ENCODE results near the gene ITM2C.
A peak's percentile ranks its signal among the peaks of the same experiment; 100 is the strongest.

The ITM2C gene

DNA sequence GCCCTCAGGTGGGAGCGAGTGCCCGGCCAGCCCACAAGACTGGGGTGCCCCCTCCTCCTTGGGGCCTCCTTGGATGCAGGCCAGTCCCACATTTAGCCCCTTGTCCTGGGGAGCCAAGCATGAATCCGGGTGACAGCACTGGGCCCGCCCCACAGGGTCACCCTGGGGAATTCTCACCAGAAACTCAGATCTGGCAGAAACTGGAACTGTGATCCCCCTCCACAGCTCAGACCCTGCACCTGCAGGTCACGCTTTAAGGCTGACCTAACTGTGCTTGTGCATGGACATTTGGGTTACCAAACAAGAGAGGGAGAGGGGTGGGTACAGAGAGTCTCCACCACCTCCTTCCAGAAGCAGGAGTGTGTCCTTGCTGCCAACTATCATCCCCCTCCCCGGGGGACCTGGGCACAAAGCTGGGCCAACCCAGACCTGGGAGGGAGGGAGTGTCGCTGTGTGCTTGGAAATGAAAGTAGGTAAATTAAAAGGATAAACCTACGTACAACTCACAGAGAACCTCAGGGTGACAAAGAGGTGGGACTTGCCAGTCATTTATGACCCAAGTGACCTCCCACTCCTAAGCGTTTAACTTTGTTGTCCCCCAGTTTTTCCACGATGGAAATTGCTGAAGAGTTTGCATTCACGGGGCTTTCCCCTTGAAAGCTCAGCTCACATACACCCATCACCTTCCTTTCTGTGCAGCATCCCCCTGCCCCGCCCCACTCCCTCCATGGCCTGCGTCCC is 9.1 kb downstream of the ITM2C start:
- no peak for DNase-seq

DNA sequence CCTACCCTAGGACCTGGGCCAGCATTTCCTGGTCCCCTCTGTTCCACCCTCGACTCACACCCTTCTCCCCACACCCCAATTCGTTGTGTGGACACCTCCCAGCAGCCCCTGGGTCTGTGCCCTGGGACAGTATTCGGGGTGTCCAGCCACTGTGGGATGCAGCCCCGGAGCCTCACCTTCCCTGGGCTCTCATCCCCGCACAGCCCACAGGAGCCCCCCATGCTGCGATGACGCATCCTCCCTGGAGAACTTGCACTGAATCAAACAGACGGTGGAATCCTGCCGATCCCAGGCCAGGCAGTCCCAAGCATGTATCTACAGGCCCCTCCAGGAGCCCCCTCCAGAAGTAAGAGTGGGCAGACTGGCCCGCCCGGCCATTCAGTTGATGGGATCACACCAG is 9.7 kb downstream of the ITM2C start:
- no peak for DNase-seq

DNA sequence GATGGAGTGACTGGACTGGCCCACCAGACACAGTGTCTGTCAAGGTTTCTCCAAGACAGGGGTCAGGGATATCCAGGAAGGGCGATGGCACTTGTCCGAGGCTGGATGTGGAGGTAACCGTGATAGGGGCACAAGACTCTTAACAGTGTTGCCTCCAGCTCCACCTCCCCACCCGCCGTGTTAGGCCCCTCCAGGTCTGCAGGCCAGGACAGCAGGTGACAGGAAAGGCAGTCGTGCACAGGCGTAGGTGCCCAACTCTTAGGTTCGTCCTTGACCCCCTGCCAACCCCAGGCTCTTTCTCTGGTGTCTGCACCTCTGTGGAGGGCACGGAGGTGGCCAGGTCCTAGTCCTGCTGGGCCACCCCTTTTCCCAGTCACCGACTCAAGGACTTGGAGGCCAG is 10.1 kb downstream of the ITM2C start:
- no peak for DNase-seq

DNA sequence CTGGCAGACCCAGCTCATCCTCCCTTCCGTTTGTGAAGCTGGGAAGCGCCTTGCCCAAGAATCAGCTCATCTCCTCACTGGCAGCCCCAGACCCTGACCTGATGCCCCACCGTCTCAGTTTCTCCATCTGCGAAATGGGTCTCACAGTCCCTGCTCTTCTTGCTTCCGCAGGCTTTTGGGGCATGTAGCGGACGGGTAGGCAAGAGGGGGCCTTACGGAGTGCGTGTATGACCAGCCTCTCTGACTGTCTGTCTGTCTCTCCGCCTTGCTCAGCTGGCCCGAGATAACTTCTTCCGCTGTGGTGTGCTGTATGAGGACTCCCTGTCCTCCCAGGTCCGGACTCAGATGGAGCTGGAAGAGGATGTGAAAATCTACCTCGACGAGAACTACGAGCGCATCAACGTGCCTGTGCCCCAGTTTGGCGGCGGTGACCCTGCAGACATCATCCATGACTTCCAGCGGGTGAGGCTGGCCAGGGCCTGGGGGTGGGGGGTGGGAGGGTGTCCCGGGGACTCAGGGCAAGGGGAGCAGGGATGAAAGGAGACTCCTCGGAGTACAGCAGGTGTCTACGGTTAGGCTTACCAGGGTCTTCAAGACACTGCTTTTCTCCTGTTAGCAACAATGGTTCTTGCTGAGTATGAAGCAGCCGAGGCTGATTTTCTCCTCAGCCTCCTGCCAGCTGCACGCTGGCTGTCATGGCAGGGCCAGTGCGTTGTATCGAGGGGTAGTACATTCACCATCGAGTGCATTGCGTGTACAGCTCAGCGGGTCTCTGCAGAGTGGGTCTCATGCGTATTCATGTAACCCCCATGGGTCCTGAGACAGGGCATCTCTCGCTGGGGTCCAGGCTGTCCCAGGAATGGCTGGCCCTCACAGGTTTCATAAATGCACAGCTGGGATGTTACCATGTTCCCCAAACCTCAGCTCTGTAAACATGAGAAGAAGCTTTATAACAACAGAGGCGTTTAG is 10.9 kb downstream of the ITM2C start:
- no peak for DNase-seq

DNA sequence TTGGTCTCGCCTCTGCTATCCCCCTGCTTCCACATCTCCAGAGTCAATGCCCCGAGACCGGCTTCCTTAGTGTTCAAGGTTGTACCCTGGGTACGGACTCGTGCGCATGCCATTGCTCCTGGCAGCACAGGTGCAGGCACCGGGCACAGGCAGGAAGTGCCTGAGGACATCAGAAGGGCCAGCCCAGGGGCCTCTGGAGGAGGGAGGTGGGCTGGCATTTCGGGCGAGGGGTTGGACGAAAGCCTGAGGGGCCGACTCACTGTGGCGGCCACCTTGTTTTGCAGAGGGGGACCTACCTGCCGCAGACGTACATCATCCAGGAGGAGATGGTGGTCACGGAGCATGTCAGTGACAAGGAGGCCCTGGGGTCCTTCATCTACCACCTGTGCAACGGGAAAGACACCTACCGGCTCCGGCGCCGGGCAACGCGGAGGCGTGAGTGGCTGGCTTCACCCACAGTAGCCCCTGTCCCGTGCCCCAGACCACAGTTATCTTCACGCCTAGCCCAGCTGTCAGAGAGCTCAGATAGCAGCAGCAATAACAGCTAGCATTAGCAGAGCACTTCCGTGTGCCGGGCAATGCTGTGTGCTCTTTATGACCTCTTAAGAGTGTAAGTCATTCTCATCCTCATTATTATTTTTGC is 12.5 kb downstream of the ITM2C start:
- DNase-seq = no peak

DNA sequence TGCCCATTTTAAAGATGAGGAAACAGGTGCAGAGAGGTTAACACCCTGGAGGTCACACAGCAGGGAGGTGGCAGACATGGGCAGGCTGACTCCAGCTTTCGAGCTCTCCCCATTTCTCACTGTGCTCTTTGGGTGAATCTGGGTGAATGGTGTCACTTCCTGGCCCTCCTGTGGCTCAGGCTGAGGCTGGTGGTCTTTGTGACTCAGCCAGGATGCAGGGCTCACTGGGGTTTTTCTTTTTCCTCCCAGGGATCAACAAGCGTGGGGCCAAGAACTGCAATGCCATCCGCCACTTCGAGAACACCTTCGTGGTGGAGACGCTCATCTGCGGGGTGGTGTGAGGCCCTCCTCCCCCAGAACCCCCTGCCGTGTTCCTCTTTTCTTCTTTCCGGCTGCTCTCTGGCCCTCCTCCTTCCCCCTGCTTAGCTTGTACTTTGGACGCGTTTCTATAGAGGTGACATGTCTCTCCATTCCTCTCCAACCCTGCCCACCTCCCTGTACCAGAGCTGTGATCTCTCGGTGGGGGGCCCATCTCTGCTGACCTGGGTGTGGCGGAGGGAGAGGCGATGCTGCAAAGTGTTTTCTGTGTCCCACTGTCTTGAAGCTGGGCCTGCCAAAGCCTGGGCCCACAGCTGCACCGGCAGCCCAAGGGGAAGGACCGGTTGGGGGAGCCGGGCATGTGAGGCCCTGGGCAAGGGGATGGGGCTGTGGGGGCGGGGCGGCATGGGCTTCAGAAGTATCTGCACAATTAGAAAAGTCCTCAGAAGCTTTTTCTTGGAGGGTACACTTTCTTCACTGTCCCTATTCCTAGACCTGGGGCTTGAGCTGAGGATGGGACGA is 13.2 kb downstream of the ITM2C start:
- DNase-seq = no peak

DNA sequence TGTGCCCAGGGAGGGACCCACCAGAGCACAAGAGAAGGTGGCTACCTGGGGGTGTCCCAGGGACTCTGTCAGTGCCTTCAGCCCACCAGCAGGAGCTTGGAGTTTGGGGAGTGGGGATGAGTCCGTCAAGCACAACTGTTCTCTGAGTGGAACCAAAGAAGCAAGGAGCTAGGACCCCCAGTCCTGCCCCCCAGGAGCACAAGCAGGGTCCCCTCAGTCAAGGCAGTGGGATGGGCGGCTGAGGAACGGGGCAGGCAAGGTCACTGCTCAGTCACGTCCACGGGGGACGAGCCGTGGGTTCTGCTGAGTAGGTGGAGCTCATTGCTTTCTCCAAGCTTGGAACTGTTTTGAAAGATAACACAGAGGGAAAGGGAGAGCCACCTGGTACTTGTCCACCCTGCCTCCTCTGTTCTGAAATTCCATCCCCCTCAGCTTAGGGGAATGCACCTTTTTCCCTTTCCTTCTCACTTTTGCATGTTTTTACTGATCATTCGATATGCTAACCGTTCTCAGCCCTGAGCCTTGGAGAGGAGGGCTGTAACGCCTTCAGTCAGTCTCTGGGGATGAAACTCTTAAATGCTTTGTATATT is 14.0 kb downstream of the ITM2C start:
- DNase-seq = no peak

DNA sequence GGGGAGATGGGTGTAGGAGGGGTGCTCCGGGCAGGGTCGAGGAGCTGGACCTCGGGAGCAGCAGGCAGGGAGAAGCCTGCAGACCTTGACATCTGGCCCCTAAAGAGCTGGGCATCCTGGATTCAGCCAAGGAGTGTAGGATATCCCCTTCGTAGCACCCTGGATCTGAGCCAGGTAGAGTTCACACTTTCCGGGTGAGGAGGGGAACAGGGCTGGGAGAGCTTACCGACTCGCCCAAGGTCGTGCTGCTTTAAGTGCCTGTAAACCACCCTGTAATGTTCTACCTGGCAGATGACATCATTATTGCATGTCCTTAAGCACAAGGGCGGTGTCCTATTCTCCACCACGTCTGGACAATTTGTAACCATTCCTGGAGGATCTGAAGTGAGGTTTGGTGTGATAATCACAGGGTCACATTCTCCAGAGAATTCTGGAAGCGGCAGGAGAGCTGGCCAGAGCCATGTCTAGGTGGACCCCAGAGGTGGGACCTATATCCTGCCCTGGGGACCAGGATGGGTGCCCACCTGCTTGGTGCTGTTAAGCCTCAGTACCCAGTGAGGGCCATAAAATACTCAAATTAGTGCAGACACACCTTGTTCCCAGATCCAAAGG is 14.6 kb downstream of the ITM2C start:
- no peak for DNase-seq

DNA sequence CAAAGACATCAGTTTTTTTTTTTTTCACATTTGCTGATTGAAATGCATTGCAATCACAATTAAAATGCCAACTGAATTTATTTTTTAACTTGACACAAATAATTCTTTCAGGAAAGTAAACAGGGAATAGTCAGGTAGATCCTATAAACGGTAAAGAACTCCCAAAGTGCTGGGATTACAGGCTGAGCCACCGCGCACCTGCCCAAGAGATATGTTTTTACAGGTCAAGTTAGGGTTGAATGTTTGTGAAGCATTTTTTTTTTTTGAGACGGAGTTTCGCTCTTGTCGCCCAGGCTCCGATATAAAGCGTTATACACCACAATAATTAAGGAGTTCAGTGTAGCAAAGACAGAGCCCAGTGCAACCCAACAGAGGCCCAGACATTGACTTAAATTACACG is 15.1 kb downstream of the ITM2C start:
- no peak for DNase-seq

DNA sequence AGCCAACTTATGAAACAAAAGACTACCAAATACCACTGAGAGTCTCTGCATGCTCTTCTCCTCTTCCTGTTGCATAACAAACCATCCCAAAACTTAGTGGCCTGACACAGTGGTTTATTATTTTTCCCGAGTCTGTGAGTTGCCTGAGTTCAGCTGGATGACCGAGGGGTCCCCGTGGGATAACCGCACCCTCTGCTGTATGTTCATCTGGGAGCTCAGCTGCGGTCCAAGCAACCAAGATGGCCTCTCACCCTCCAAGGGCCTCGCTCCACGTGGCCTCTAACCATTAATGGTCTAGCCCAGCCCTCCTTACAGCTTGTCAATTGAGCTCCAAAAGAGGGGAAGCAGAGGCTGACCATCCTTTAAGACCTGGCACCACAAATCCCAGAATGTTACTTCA is 17.1 kb downstream of the ITM2C start:
- no peak for DNase-seq

DNA sequence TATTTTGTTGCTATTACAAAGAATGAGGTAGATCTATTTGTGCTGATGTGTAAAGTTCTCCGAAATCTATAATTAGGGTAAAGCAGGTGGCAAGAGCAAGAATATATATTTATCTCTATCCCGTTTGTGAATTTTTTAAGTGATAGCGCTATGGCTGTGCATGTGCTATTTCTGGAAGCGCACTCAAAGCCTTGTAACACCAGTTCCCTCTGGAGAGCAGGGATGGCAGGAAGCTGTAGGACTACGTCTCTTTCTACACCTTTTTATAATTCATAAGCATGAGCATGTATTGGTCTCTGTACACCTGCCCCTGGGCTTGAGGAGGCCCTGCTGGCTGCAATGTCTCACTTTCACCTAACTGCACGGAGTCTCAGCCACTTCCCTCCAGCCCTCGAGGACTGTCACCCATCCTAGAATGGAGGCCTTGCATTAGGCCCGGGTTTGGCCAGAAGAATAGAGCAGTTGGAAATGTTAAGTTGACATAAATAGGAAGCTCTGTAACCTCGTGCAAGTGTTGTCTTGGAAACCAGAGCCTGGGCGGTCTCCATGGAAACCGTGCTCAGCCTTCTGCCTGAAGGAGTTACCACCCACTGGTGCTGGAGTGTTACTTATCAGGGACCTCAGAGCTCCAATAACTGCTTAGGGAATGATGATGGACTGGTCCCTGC is 20.9 kb downstream of the ITM2C start:
- peak; percentile 29 to 62 for DNase-seq

DNA sequence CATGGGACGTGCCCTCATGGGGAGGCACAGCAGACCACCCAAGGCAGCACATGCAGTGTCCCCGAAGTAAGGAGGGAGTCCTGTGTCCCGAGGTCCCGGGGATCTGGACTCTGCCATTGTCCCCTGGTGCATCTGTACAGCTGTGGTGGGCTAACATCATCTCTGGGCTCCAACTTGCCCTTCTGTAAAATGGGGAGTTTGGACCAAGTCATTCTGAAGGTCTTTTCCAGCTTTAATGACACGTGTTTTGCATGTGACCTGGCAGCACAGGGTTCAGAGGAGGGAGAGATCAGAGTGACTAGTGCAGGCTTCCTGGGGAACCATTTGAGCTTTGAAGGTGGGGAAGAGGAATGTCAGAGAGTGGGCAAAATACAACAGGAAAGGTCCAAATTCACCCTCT is 21.5 kb downstream of the ITM2C start:
- no peak for DNase-seq

DNA sequence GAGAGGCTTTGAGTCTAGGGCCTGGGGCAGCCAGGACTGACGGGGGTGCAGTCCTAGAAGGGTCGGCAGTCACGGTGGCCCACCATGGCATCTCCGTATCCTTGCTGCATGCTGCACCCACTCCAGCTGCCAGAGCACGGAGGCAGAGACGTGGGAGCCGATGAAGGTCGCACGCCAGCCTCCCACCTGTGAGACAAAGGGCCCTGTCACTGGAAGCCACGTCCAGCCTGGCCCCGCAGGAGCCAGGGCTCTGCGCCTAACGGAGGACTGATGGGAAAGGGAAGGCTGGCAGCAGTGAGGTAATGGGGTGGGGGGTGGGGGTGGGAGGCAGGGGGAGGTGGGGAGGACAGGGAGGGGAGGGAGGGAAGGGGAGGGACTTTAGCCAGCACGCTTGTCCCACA is 21.9 kb downstream of the ITM2C start:
- DNase-seq = no peak

DNA sequence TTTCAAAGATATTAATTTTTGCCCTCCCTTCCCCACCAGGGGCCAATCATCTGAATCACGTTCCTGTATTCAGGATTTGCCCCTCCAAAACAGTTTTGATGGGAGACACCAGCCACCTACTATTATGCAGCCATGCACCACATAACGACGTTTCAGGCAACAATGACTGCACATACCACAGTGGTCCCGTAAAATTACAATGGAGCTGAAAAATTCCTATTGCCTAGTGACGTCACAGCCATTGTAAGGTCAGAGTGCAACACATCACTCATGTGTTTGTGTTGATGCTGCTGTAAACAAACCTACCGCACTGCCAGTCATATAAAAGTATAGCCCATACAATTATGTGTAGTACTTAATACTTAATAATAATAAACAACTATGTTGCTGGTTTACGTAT is 22.6 kb downstream of the ITM2C start:
- DNase-seq = no peak

DNA sequence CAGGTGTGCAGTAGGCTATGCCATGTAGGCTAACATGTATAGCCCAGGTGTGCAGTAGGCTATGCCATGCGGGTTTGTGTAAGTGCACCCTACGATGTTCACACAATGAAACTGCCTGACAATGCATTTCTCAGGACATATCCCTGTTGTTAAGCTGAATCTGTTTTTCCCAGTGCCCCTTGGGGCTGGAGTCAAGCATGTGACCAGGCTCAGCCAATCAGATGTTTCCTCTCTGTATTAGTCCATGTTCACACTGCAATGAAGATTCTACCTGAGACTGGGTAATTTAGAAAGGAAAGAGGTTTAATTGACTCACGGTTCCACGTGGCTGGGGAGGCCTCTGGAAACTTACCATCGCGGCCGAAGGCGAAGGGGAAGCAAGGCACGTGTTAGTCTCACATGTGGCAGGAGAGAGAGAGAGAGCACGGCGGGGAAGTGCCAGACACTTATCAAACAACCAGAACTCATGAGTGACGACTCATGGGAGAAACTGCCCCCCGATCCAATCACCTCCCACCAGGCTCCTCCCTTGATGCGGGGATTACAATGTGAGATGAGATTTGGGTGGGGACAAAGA is 24.2 kb downstream of the ITM2C start:
- no peak for DNase-seq

DNA sequence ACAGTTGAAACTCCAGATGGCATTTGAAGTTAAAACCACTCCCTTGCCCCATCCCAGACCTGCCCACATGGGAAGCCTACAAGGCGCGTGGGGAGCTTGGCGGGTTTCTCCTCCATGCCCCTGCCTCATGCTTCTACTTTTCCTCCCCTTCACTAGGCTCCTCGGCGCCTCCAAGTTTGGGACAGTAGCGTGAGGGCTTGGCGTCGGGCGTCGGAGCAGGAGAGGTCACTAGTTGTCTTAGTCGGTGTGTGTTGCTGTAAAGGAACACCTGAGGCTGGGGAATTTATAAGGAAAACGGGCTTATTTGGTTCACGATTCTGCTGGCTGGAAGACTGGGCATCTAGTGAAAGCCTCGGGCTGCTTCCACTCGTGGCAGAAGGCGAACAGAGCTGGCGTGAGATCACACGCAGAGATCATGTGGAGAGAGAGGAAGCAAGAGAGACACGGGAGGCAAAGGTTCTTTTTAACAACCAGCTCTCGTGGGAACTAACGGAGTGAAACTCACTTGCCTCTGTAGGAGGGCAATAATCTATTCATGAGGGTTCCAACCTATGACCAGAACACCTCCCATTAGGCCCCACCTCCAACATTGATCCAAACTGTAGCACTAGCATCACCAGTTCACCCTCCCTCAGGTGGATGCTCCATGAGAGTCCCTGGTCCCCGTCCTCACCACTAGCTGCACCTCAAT is 25.3 kb downstream of the ITM2C start:
- DNase-seq = no peak

DNA sequence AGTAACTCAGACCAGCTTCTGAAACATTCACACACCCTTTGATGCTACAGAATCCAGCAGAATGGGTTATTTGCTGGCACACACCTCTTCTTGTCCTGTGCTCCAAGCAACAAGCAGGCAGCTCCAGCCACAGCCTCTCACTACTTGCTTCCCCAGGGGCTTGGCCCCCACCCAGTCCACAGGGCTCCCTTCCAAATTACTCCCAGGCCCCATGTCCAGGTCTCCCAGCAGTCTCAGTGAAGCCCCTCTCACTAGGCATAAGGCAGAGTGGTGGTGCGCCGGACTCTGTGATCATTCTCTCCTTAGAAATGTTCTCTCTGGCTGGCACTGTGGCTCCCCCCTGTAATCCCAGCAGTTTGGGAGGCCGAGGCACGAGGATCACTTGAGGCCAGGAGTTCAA is 25.9 kb downstream of the ITM2C start:
- peak in 1 of 2 donors; percentile 20 for DNase-seq

DNA sequence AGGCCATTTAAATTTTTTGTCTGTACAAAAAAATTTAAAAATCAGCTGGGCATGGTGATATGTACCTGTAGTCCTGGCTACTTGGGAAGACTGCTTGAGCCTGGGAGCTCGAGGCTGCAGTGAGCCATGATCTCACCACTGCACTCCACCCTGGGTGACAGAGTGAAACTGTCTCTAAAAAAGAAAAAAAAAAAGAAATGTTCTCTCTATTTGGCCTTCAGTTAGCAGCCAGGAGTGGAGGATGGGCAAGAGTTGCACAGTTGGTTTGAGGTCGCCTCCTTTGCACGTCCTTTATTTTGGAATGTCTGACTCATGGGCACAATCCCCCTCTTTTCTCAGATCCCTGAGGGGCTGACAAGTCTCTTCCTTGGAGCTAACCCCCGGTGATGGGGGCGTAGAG is 26.3 kb downstream of the ITM2C start:
- no peak for DNase-seq

DNA sequence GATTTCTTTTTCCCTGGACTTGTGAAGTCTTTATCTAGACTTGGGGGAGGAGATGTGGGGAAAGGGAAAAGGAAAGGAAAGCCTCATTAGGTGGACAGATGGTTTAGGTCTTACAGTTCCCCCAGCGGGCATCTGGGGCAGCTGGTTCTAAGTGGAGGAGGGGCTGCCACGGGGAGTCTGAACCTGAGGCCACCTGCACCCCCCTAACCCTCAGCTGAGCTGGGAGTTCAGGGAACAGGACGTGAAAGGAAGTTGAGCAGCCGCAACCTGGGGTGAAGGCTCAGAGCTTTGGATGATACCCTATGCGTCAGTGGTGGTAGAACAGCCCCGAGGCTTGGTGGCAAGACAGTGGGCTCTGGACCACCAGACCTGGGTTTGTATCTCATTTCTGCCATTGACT is 26.8 kb downstream of the ITM2C start:
- DNase-seq = no peak

DNA sequence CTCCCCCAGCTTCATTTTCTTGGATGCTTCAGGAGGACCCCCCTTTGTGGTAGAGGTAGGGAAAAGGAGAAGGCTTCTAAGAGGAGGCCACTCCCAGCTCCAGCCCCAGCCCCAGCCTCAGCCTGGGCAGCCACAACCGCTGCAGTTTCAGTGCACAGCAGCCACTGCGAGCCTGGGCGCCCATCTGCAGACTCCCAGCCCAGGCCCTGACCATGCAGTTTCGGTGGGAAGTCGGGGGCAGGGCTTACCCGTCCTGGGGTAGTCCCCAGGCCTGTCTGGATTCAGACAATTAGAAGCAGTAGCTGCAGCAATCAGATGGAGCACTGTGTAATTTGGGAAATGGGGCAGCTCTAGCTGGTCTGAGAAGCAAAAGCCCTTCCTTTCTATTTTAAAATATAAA is 28.6 kb downstream of the ITM2C start:
- DNase-seq = peak in 1 of 2 donors; percentile 34

All from hippocampal formation (tissue), 2 donors.